ENCODE data around the gene TBX20.

The TBX20 gene

DNA sequence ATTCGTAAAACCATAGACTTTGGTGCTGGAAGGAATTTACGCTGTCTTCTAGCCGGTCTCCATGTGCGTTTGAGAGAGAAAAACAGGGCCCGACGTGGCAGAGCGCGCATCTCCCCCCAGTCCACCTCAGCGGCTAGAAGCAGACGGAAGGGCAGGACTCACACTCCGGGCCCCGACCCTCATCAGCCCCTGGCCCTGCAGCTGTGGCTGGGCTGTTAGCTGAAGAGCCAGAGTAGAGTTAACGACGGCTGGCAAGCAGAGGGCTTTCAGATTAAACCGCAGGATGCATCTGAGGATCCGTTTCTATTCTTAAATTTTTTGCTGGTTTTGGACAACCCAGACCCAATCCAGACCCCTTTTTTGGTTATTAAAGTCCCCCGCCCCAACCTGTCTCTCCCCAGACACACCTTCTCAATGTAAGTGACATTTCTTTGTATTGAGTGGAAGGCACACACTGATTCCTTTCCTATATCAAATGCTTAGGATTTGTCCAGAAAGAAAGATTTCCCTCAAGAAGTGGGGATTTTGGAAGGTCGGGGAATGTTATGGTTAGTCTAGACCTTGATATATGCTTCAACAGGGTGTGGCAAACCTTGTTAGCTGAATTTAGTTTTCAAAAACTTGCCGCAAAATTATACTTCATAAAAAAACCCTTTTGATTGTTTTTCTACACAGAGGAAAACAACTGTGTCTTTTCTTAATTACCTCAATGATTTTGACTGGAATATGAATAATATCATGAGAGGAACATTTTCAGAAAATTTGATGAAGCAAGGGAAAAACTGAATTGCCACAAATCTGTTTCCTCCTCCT, 1.7 kb upstream of the TBX20 start:
- no peak for DNase-seq (ENCODE audit: low read depth)
- TF ChIP-seq, protein P1, sequence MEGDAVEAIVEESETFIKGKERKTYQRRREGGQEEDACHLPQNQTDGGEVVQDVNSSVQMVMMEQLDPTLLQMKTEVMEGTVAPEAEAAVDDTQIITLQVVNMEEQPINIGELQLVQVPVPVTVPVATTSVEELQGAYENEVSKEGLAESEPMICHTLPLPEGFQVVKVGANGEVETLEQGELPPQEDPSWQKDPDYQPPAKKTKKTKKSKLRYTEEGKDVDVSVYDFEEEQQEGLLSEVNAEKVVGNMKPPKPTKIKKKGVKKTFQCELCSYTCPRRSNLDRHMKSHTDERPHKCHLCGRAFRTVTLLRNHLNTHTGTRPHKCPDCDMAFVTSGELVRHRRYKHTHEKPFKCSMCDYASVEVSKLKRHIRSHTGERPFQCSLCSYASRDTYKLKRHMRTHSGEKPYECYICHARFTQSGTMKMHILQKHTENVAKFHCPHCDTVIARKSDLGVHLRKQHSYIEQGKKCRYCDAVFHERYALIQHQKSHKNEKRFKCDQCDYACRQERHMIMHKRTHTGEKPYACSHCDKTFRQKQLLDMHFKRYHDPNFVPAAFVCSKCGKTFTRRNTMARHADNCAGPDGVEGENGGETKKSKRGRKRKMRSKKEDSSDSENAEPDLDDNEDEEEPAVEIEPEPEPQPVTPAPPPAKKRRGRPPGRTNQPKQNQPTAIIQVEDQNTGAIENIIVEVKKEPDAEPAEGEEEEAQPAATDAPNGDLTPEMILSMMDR (IDR thresholded peaks at IDR 0.05; ENCODE audit: low read length, missing control alignments): no peak
- peak overlapping the region; percentile 9 for H3K4me3 ChIP-seq (replicated peaks; ENCODE audit: low read depth, low read length)

DNA sequence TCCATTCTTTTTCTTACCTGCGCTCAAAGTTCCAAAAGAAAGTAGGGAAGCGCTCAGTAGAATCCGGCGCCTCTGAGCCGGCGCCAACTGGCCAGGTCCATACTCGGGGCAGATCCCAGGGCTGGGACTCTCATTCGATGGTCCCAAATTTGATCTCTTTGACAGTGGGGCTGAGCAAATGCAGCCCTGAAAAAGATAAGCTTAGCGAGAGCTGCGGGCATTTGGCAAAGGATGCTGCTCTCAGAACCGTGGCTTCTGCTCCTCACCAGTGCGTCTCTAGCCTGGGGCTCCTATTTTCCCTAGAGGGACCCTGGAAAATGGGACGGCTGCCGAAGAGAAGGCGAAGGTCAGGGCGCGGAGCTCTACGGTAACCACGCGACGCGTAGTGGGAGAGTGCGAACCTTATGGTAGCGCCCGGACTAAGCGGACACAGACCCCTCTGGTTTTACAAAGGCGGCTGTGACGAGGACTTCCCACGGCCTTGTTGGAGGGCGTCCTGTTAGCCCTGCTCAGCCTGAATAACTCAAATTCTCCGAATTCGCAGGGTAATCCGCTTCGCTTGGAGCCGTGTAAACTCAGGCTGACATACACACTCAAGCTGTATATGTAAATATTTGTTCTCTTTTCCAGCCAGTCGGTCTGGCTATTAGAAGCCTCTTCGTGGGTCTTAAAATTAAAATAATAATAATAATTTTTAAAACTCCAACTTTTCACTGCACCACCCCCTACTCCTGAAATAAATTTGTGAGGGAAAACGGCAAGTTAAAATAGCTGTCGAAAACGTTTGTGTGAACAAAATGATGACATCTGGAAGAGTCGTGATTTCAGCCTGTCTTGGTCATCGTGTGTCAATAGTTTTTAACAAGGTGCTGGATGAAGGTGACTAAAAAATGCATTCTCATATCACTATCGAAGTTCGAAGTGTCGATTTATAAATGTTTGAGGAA, 869 bp upstream of the TBX20 start:
- peak; percentile 56 for DNase-seq (ENCODE audit: low read depth)
- TF ChIP-seq, protein P1 (IDR thresholded peaks at IDR 0.05; ENCODE audit: low read length, missing control alignments): no peak
- H3K4me3 ChIP-seq (replicated peaks; ENCODE audit: low read depth, low read length): peak overlapping the region; percentile 91

DNA sequence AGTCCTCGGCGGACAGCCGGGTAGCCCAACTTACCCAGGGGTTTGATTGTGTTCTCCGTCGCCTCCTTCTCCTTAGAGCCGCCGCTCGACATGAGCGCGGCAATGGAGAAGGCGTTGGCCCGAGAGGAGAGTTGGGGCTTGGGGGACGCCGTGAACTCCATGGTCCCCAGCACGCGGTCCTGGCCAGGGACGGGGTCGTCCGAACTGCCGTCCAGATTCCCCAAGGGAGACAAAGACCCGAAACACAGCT, 515 bp downstream of the TBX20 start:
- peak overlapping the region; percentile 91 for H3K4me3 ChIP-seq (replicated peaks; ENCODE audit: low read depth, low read length)
- no peak for DNase-seq (ENCODE audit: low read depth)
- TF ChIP-seq, protein P1 (IDR thresholded peaks at IDR 0.05; ENCODE audit: low read length, missing control alignments): no peak

DNA sequence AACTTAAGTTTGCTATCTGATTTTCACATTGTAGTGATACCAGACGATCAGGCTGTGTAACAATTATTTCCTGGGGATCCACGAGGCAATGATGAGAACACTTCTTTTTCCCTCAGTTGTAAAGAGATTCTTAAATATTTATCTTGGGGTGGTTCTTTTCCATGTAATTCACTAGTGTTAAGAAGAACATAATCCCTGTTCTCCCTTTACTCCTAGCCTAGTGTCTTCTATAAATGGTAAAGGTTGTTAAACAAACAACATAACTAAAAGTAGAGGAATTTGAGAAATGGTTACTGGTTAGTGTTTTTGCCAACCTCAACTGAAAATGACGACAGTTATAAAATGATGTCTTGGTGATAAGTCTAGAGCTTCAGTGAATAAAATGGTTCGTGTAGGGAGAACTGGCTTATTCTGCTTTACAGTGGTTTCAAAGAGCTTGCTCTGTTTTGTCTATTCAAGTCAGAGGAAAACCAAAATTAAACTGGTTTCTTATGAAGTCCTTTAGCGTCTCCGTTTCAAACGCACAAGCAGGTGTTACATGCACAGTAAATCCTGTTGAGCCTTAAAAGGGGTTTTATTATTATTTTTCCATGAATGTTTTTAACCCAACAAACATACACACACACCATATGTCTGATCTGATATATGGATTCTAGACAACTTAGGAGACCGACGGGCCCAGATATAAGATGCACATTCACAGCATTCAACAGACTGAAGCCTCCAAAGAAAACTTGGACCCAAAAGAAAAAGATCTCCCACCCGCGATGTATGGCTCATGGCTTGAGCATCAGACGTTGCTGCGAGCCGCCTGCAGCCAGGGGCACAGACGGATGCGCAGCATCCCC, 1.1 kb downstream of the TBX20 start:
- DNase-seq (ENCODE audit: low read depth): no peak
- TF ChIP-seq, protein P1 (IDR thresholded peaks at IDR 0.05; ENCODE audit: low read length, missing control alignments): no peak
- H3K4me3 ChIP-seq (replicated peaks; ENCODE audit: low read depth, low read length): peak overlapping the region; percentile 91

DNA sequence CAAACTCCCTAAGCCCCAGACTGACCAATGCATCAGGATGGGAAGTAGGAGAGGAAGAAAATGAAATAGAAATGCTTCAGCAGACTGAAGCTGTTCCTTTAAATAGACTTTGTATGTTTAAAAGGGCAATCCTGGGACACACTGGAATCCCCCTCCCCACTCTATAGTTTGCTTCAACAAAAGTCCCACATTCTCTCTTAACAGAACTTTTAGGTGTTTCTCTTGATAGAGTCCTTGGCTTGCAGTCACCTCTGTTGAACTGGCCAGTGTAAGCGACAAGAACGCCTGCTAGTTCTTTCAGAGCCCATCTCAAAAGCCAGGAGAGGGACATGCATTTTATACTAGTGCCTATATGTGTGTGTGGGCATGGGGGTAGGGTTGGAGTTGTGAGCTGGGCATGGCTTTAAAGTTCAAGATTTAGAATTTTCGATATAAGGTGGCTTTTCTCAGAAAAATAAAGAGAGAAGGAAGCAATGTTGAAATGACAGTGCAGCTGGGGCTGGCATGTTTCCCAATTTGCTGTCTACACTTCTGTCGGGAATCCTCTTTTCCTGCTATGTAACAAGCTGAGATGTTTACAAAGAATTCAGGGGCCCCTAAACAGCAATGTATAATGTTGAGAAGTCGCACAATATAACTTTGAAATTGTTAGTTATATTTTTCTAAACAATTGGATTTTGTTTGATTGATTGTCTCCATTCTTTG, 2.1 kb downstream of the TBX20 start:
- DNase-seq (ENCODE audit: low read depth): no peak
- TF ChIP-seq, protein P1 (IDR thresholded peaks at IDR 0.05; ENCODE audit: low read length, missing control alignments): no peak
- H3K4me3 ChIP-seq (replicated peaks; ENCODE audit: low read depth, low read length): peak overlapping the region; percentile 91

DNA sequence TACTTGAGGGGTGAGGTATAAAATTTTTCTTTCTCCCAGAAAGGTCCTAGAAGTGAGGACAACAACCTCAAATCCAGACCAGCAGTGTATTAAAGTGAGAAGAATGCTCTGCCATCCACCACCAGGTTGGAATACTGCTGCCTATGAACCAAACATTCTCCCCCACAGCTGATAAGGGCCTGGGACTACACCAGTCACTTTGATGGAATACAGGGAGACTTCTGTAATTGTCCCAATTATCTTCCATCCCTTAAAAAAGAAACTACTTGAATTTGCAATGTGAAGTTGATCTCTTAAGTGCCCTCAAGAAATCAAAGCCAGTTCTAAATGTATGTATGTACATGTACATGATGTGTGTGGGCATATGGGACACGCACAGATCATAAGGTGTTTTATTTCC, 3.0 kb downstream of the TBX20 start:
- DNase-seq (ENCODE audit: low read depth): no peak

More for the DNA sequence above, 3.0 kb downstream of the TBX20 start:
- peak overlapping the region; percentile 91 for H3K4me3 ChIP-seq (replicated peaks; ENCODE audit: low read depth, low read length)
- TF ChIP-seq, protein P1 (IDR thresholded peaks at IDR 0.05; ENCODE audit: low read length, missing control alignments): no peak

All from fibroblast of pulmonary artery (primary cell).